ENCODE measurements around the gene FER1L5.

GRCh38 chr2:96685577-96686459, 43.3 kb downstream of the FER1L5 start:
- TF ChIP-seq CTCF (IDR thresholded peaks at IDR 0.05 in 2 of 3, conservative IDR thresholded peaks at IDR 0.05 in 1 of 3; ENCODE audit: borderline replicate concordance in 1 of 3, insufficient read depth in 1 of 3, low read depth in 2 of 3, low read length in 2 of 3), result no peak
- TF ChIP-seq POLR2AphosphoS5 (IDR thresholded peaks at IDR 0.05; ENCODE audit: low read depth, low read length), result no peak
- TF ChIP-seq SIN3A (IDR thresholded peaks at IDR 0.05; ENCODE audit: low read depth), result no peak
- TF ChIP-seq RAD21 (IDR thresholded peaks at IDR 0.05; ENCODE audit: low read depth), result no peak
- TF ChIP-seq EZH2 (IDR thresholded peaks at IDR 0.05), result no peak
- TF ChIP-seq POLR2A (IDR thresholded peaks at IDR 0.05; ENCODE audit: borderline replicate concordance, extremely low read depth, insufficient read depth, insufficient read length), result no peak
- TF ChIP-seq MAX (IDR thresholded peaks at IDR 0.05), result no peak
